GM23338 (cell line): ENCODE measurements around the gene MUC5B. TPM values are rescaled to one million over a fixed set of nuclear protein-coding genes. Genes with fewer than 3 reads are reported as not detected.

Experiments
- ATAC-seq: fragments of 200-7000 bp; cut with Tn5 transposase; 3 replicates; pipeline ENCODE4 v1.9.1; 2020
- DNase-seq: peaks from one replicate; pipeline ENCODE4 v3.0.0-alpha.2; 2015; ENCODE audit warnings: low spot score
- H2AFZ ChIP-seq: fragments of 200-600 bp; sonication (generic); 2 replicates; pipeline ENCODE4 v1.8.0; 2016; ENCODE audit warnings: antibody characterized with exemption, mild to moderate bottlenecking, moderate library complexity
- H3F3A ChIP-seq: fragments of 200-600 bp; sonication (generic); replicated peaks from 2 replicates; pipeline ENCODE4 v1.8.0; 2017; ENCODE audit warnings: antibody characterized with exemption, mixed run types, low read depth
- H3K27ac ChIP-seq: fragments of 200-600 bp; sonication (generic); 2 replicates; pipeline ENCODE4 v1.6.1; 2016; ENCODE audit warnings: low read depth
- H3K27me3 ChIP-seq: fragments of 200-600 bp; sonication (generic); 2 replicates; pipeline ENCODE4 v1.8.0; 2016; ENCODE audit warnings: mild to moderate bottlenecking, mixed run types, moderate library complexity; ENCODE audit not compliant: insufficient read depth
- H3K36me3 ChIP-seq: fragments of 200-600 bp; sonication (generic); 2 replicates; pipeline ENCODE4 v1.8.0; 2016; ENCODE audit warnings: mild to moderate bottlenecking; ENCODE audit not compliant: insufficient read depth
- H3K4me1 ChIP-seq: fragments of 200-600 bp; sonication (generic); 2 replicates; pipeline ENCODE4 v1.8.0; 2016; ENCODE audit warnings: mild to moderate bottlenecking, moderate library complexity; ENCODE audit not compliant: insufficient read depth
- H3K4me2 ChIP-seq: fragments of 200-600 bp; sonication (generic); 2 replicates; pipeline ENCODE4 v1.7.1; 2017; ENCODE audit warnings: mixed run types
- H3K4me3 ChIP-seq: fragments of 200-600 bp; sonication (generic); 2 replicates; pipeline ENCODE4 v1.6.1; 2016; ENCODE audit warnings: mixed run types
- H3K79me2 ChIP-seq: fragments of 200-600 bp; sonication (generic); replicated peaks from 2 replicates; pipeline ENCODE4 v1.8.0; 2017; ENCODE audit warnings: mild to moderate bottlenecking; ENCODE audit not compliant: insufficient read depth
- H3K9me2 ChIP-seq: fragments of 200-600 bp; sonication (generic); 2 replicates; pipeline ENCODE4 v1.8.0; 2017; ENCODE audit not compliant: insufficient read depth
- H4K20me1 ChIP-seq: fragments of 200-600 bp; sonication (generic); replicated peaks from 2 replicates; pipeline ENCODE4 v1.8.0; 2017; ENCODE audit warnings: mild to moderate bottlenecking; ENCODE audit not compliant: insufficient read depth
- H3K27ac Mint-ChIP-seq: 2 replicates; pipeline ENCODE4 v1.8.0; 2020; ENCODE audit warnings: inconsistent platforms, mild to moderate bottlenecking, moderate library complexity, mixed read lengths
- H3K27me3 Mint-ChIP-seq: 3 replicates; pipeline ENCODE4 v1.8.0; 2022; ENCODE audit warnings: low read depth, mild to moderate bottlenecking, moderate library complexity, mixed read lengths, inconsistent platforms; ENCODE audit not compliant: insufficient read depth, poor library complexity
- H3K36me3 Mint-ChIP-seq: 3 replicates; pipeline ENCODE4 v1.8.0; 2021; ENCODE audit warnings: low read depth, mild to moderate bottlenecking, inconsistent platforms, moderate library complexity, mixed read lengths
- H3K4me1 Mint-ChIP-seq: 3 replicates; pipeline ENCODE4 v1.8.0; 2020; ENCODE audit warnings: mild to moderate bottlenecking, inconsistent platforms, mixed read lengths
- H3K4me3 Mint-ChIP-seq: 3 replicates; pipeline ENCODE4 v1.8.0; 2021; ENCODE audit warnings: moderate library complexity, mild to moderate bottlenecking, inconsistent platforms, mixed read lengths
- H3K9me3 Mint-ChIP-seq: 3 replicates; pipeline ENCODE4 v1.8.0; 2020; ENCODE audit warnings: moderate library complexity, mild to moderate bottlenecking, inconsistent platforms, mixed read lengths
- CREB1 ChIP-seq: fragments of 250-450 bp; sonication (Bioruptor Pico); IDR thresholded peaks from 2 replicates; pipeline ENCODE4 v1.5.0; 2020; ENCODE audit warnings: low read depth, mild to moderate bottlenecking, moderate library complexity
- CTCF ChIP-seq, 2 experiments: fragments of 200-600 bp in 1 of 2; sonication (generic) in 1 of 2; conservative IDR thresholded peaks; 2 replicates each; pipeline versions ENCODE4 v1.5.1 to v1.6.1; 2016 to 2017; ENCODE audit warnings: antibody characterized with exemption in 2 of 2, low read depth in 2 of 2, mild to moderate bottlenecking in 2 of 2, moderate library complexity in 1 of 2
- ETS1 ChIP-seq: IDR thresholded peaks from 2 replicates; pipeline ENCODE4 v1.6.1; 2016; ENCODE audit warnings: antibody characterized with exemption
- EZH2 ChIP-seq: fragments of 200-600 bp; sonication (generic); IDR thresholded peaks from one replicate; pipeline ENCODE4 v1.8.0; 2017; ENCODE audit warnings: antibody characterized with exemption, mild to moderate bottlenecking, low read depth; ENCODE audit not compliant: unreplicated experiment
- NANOG ChIP-seq: IDR thresholded peaks from 2 replicates; pipeline ENCODE4 v1.6.1; 2016; ENCODE audit warnings: antibody characterized with exemption, borderline replicate concordance
- POLR2AphosphoS5 ChIP-seq: IDR thresholded peaks from 2 replicates; pipeline ENCODE4 v1.6.1; 2016; ENCODE audit warnings: antibody characterized with exemption, low read depth
- REST ChIP-seq: IDR thresholded peaks from one replicate; pipeline ENCODE4 v1.6.1; 2018; ENCODE audit warnings: antibody characterized with exemption; ENCODE audit not compliant: unreplicated experiment
- STAT1 ChIP-seq: IDR thresholded peaks from one replicate; pipeline ENCODE4 v1.6.1; 2016; ENCODE audit warnings: antibody characterized with exemption; ENCODE audit not compliant: unreplicated experiment
- ZNF331 ChIP-seq: fragments of 250-450 bp; sonication (Bioruptor Pico); IDR thresholded peaks from 2 replicates; pipeline ENCODE4 v1.5.0; 2020; ENCODE audit warnings: low read depth, mild to moderate bottlenecking, moderate library complexity
- polyA plus RNA-seq: library from polyadenylated mRNA; unstranded; fragments of >200 nt; fragmentation: Nextera tagmentation; extraction: Ambion mirVana; gene quantifications from 2 replicates; pipeline ENCODE4 v1.2.1, GENCODE V29; 2016
- total RNA-seq: library from RNA; depleted of rRNA; stranded (reverse); fragments of >200 nt; shearing (Covaris generic); gene quantifications from 2 replicates; pipeline ENCODE4 v1.2.3, GENCODE V29; 2014

The MUC5B gene
- total and polyA plus RNA-seq, 2 experiments from 2014 or later, result 0.18 to 0.90 TPM

- TF ChIP-seq STAT1 (no peak), POLR2AphosphoS5 (no peak)
- no peaks in the 10 kb centered on the region for H4K20me1 ChIP-seq
- no peak overlapping the region for H2AFZ ChIP-seq
- ATAC-seq, result no peak
- no peak overlapping the region for H3K4me3 ChIP-seq
- Mint-ChIP-seq H3K4me1 (no peaks in the 10 kb centered on the region; the same call in 1 of the 3 replicates), H3K27me3 (peaks cover 6% of the 10 kb centered on the region), H3K4me3 (no peak overlapping the region), H3K9me3 (peaks cover 2% of the 10 kb centered on the region; the same call in 2 of the 3 replicates), H3K36me3 (no peaks in the 10 kb centered on the region), H3K27ac (no peak overlapping the region)
- H3K9me2 ChIP-seq, result no peaks in the 10 kb centered on the region
- no peaks in the 10 kb centered on the region for H3K79me2 ChIP-seq
- no peak overlapping the region for H3K4me2 ChIP-seq
- no peaks in the 10 kb centered on the region for H3F3A ChIP-seq
- no peaks in the 10 kb centered on the region for H3K36me3 ChIP-seq
- no peaks in the 10 kb centered on the region for H3K4me1 ChIP-seq
- no peak for DNase-seq
- no peaks in the 10 kb centered on the region for H3K27me3 ChIP-seq
- no peak overlapping the region for H3K27ac ChIP-seq
Measured at GRCh38 chr11:1218788-1219445, 3.9 kb upstream of the MUC5B start.

GRCh38 chr11:1219446-1219833, 3.4 kb upstream of the MUC5B start:
- Mint-ChIP-seq H3K27me3 (peaks cover 8% of the 10 kb centered on the region), H3K36me3 (no peaks in the 10 kb centered on the region), H3K27ac (no peak overlapping the region), H3K4me3 (no peak overlapping the region), H3K4me1 (peaks cover 3% of the 10 kb centered on the region), H3K9me3 (peaks cover 2% of the 10 kb centered on the region; the same call in 2 of the 3 replicates)
- Histone ChIP-seq H3K27me3 (no peaks in the 10 kb centered on the region), H3K27ac (no peak overlapping the region), H3F3A (no peaks in the 10 kb centered on the region), H3K79me2 (no peaks in the 10 kb centered on the region), H3K4me3 (no peak overlapping the region), H4K20me1 (no peaks in the 10 kb centered on the region), H3K4me2 (no peak overlapping the region), H2AFZ (no peak overlapping the region), H3K4me1 (no peaks in the 10 kb centered on the region), H3K36me3 (no peaks in the 10 kb centered on the region), H3K9me2 (no peaks in the 10 kb centered on the region)
- DNase-seq (no peak), ATAC-seq (no peak)
- TF ChIP-seq CREB1 (CRISPR knock-in tag) (no peak), STAT1 (no peak), REST (no peak), ZNF331 (CRISPR knock-in tag) (no peak), NANOG (no peak), EZH2 (no peak), ETS1 (no peak), CTCF (conservative IDR thresholded peaks at IDR 0.05; ENCODE audit: low read depth in 2 of 2) (no peak)
